ENCODE measurements around the gene CAMLG.

GRCh38 chr5:134724872-134725271 is 13.5 kb upstream of the CAMLG start:
- TF ChIP-seq ZNF274 (IDR thresholded peaks at IDR 0.05; ENCODE audit: low read length) (no peak), ZNF274 (tag by site-specific recombination; IDR thresholded peaks at IDR 0.05; ENCODE audit: borderline replicate concordance) (no peak), ZNF449 (tag by site-specific recombination; IDR thresholded peaks at IDR 0.05) (no peak), CTCF (tag by site-specific recombination; IDR thresholded peaks at IDR 0.05) (no peak), ZNF16 (tag by site-specific recombination; IDR thresholded peaks at IDR 0.05; ENCODE audit: low read depth) (no peak), GLI4 (tag by site-specific recombination; IDR thresholded peaks at IDR 0.05) (no peak), ZBTB49 (tag by site-specific recombination; IDR thresholded peaks at IDR 0.05; ENCODE audit: low read depth) (no peak), ZNF513 (tag by site-specific recombination; IDR thresholded peaks at IDR 0.05) (no peak), ZNF660 (tag by site-specific recombination; IDR thresholded peaks at IDR 0.05) (no peak), MYNN (tag by site-specific recombination; IDR thresholded peaks at IDR 0.05; ENCODE audit: borderline replicate concordance) (no peak), ELK4 (IDR thresholded peaks at IDR 0.05; ENCODE audit: borderline replicate concordance, low read depth, low read length) (no peak), ZSCAN30 (tag by site-specific recombination; IDR thresholded peaks at IDR 0.05) (no peak), ZNF26 (tag by site-specific recombination; IDR thresholded peaks at IDR 0.05) (no peak)
